H1 (cell line): ENCODE measurements around the gene NECTIN3. TPM values are rescaled to one million over a fixed set of nuclear protein-coding genes. Genes with fewer than 3 reads are reported as not detected.

Source experiments
- CTCF ChIA-PET: fragments of 300-600 bp; sonication (Branson Sonifier 250); formaldehyde crosslinking; loops from one replicate; lab custom pipeline; 2021; ENCODE audit not compliant: partially characterized antibody; lab: Charles Lee
- POLR2A ChIA-PET: fragments of 300-600 bp; sonication (Branson Sonifier 250); formaldehyde crosslinking; loops from one replicate; lab custom pipeline; 2021; ENCODE audit warnings: inconsistent platforms; ENCODE audit not compliant: partially characterized antibody; lab: Charles Lee
- DNase-seq, 2 experiments: peaks; one replicate each; pipeline versions ENCODE4 v3.0.0 to v3.0.0-alpha.2; 2010 to 2022; ENCODE audit warnings: low spot score in 2 of 2, low read depth in 1 of 2, mixed read lengths in 1 of 2
- FAIRE-seq: peaks from 2 replicates; lab custom pipeline; 2011; peaks lifted over from hg19 to GRCh38; lab: Jason Lieb, UNC
- H2AFZ ChIP-seq: 2 replicates; pipeline ENCODE4 v1.8.1; 2012; ENCODE audit warnings: low read length, inconsistent platforms
- H2AK5ac ChIP-seq: 2 replicates; pipeline ENCODE4 v1.6.1; 2013; ENCODE audit warnings: low read depth, low read length
- H2BK120ac ChIP-seq: replicated peaks from 2 replicates; pipeline ENCODE3; 2013; ENCODE audit warnings: low read depth, low read length, inconsistent platforms
- H2BK12ac ChIP-seq: 2 replicates; pipeline ENCODE4 v1.6.1; 2013; ENCODE audit warnings: low read depth, low read length
- H2BK15ac ChIP-seq: 2 replicates; pipeline ENCODE4 v1.6.1; 2013; ENCODE audit warnings: low read length
- H2BK20ac ChIP-seq: 2 replicates; pipeline ENCODE4 v1.6.1; 2013; ENCODE audit warnings: low read length
- H2BK5ac ChIP-seq: 2 replicates; pipeline ENCODE4 v1.6.1; 2013; ENCODE audit warnings: low read depth, low read length
- H3K14ac ChIP-seq: 2 replicates; pipeline ENCODE4 v1.6.1; 2013; ENCODE audit warnings: inconsistent platforms; ENCODE audit not compliant: insufficient read length
- H3K18ac ChIP-seq: 2 replicates; pipeline ENCODE4 v1.6.1; 2013; ENCODE audit warnings: low read length; ENCODE audit errors: extremely low read depth
- H3K23ac ChIP-seq: 2 replicates; pipeline ENCODE4 v1.6.1; 2013; ENCODE audit warnings: inconsistent platforms; ENCODE audit not compliant: insufficient read length
- H3K23me2 ChIP-seq: 2 replicates; pipeline ENCODE4 v1.6.1; 2013; ENCODE audit warnings: low read depth, low read length
- H3K27ac ChIP-seq: 2 replicates; pipeline ENCODE4 v1.6.1; 2011; ENCODE audit warnings: low read depth, low read length, inconsistent platforms
- H3K27me3 ChIP-seq, 4 experiments: replicated peaks in 1 of 4; 1 replicate in 1 of 4; 2 replicates in 3 of 4; pipeline versions ENCODE4 v1.6.1 to v1.8.1; 2011 to 2013; ENCODE audit warnings: low read length in 3 of 4, mild to moderate bottlenecking in 3 of 4, inconsistent platforms in 2 of 4, mixed read lengths in 2 of 4, moderate library complexity in 1 of 4; ENCODE audit not compliant: control insufficient read depth in 3 of 4, insufficient read depth in 3 of 4; ENCODE audit errors: extremely low read depth in 1 of 4
- H3K36me3 ChIP-seq, 4 experiments: 2 replicates each; pipeline versions ENCODE4 v1.6.1 to v1.8.1; 2011 to 2013; ENCODE audit warnings: mild to moderate bottlenecking in 4 of 4, low read length in 3 of 4, moderate library complexity in 2 of 4, control low read depth in 1 of 4, inconsistent platforms in 1 of 4; ENCODE audit not compliant: insufficient read depth in 4 of 4, control insufficient read depth in 2 of 4
- H3K4ac ChIP-seq: replicated peaks from 2 replicates; pipeline ENCODE3; 2013; ENCODE audit warnings: low read length, low read depth, mixed read lengths, inconsistent platforms; ENCODE audit not compliant: insufficient read length
- H3K4me1 ChIP-seq, 4 experiments: replicated peaks in 1 of 4; 1 replicate in 1 of 4; 2 replicates in 3 of 4; pipeline versions ENCODE4 v1.6.1 to v1.8.1; 2011 to 2013; ENCODE audit warnings: low read length in 3 of 4, inconsistent platforms in 2 of 4, mixed read lengths in 1 of 4; ENCODE audit not compliant: insufficient read depth in 4 of 4, control insufficient read depth in 3 of 4
- H3K4me2 ChIP-seq, 2 experiments: 2 replicates each; pipeline versions ENCODE4 v1.6.1 to v1.8.1; 2011 to 2013; ENCODE audit warnings: low read depth in 2 of 2, low read length in 2 of 2, control low read depth in 1 of 2, inconsistent platforms in 1 of 2, mild to moderate bottlenecking in 1 of 2; ENCODE audit not compliant: insufficient read depth in 1 of 2
- H3K4me3 ChIP-seq, 4 experiments: fragments of 200-600, 300-600 bp in 1 of 4; sonication (generic), shearing (Covaris generic), sonication (Bioruptor Twin) in 1 of 4; 2 replicates each; pipeline versions ENCODE4 v1.5.1 to v1.8.1; 2011 to 2016; ENCODE audit warnings: low read length in 4 of 4, low read depth in 3 of 4, control low read depth in 2 of 4, inconsistent platforms in 2 of 4, mild to moderate bottlenecking in 2 of 4, mixed read lengths in 1 of 4, moderate library complexity in 1 of 4; ENCODE audit not compliant: insufficient read depth in 2 of 4; ENCODE audit errors: extremely low read depth in 1 of 4
- H3K56ac ChIP-seq: replicated peaks from 2 replicates; pipeline ENCODE3; 2013; ENCODE audit warnings: low read depth, mild to moderate bottlenecking, mixed read lengths, low read length, inconsistent platforms; ENCODE audit not compliant: insufficient read length
- H3K79me1 ChIP-seq: 2 replicates; pipeline ENCODE4 v1.6.1; 2013; ENCODE audit warnings: low read depth, low read length, control low read depth
- H3K79me2 ChIP-seq, 2 experiments: 2 replicates each; pipeline versions ENCODE4 v1.6.1 to v1.8.1; 2012 to 2013; ENCODE audit warnings: low read length in 2 of 2, mild to moderate bottlenecking in 2 of 2, inconsistent platforms in 1 of 2; ENCODE audit not compliant: insufficient read depth in 2 of 2, control insufficient read depth in 1 of 2
- H3K9ac ChIP-seq, 4 experiments: replicated peaks in 1 of 4; 1 replicate in 1 of 4; 2 replicates in 3 of 4; pipeline versions ENCODE4 v1.6.1 to v1.8.1; 2011 to 2013; ENCODE audit warnings: low read depth in 3 of 4, low read length in 3 of 4, control low read depth in 2 of 4, mild to moderate bottlenecking in 2 of 4, moderate library complexity in 2 of 4, inconsistent platforms in 1 of 4; ENCODE audit errors: extremely low read depth in 1 of 4
- H3K9me3 ChIP-seq, 2 experiments: 2 replicates each; pipeline versions ENCODE4 v1.6.1 to v1.8.1; 2012 to 2013; ENCODE audit warnings: mild to moderate bottlenecking in 2 of 2, moderate library complexity in 2 of 2, control low read depth in 1 of 2, inconsistent platforms in 1 of 2, low read depth in 1 of 2, low read length in 1 of 2, mixed read lengths in 1 of 2; ENCODE audit not compliant: insufficient read depth in 2 of 2
- H4K20me1 ChIP-seq, 2 experiments: replicated peaks in 1 of 2; 2 replicates each; pipeline versions ENCODE3 to v1.8.1; 2011 to 2013; ENCODE audit warnings: inconsistent platforms in 2 of 2, low read length in 2 of 2, mild to moderate bottlenecking in 1 of 2; ENCODE audit not compliant: insufficient read depth in 2 of 2, control insufficient read depth in 1 of 2
- H4K5ac ChIP-seq: 2 replicates; pipeline ENCODE4 v1.6.1; 2013; ENCODE audit warnings: low read length, low read depth, mixed read lengths, inconsistent platforms; ENCODE audit not compliant: insufficient read length
- H4K8ac ChIP-seq: 2 replicates; pipeline ENCODE4 v1.8.0; 2013; ENCODE audit warnings: mild to moderate bottlenecking, moderate library complexity, low read length, inconsistent platforms; ENCODE audit not compliant: insufficient read depth; ENCODE audit errors: extremely low read depth
- H4K91ac ChIP-seq: replicated peaks from 2 replicates; pipeline ENCODE3; 2013; ENCODE audit warnings: low read length, mixed read lengths, inconsistent platforms; ENCODE audit not compliant: insufficient read length
- CHD2 ChIP-seq: IDR thresholded peaks from 2 replicates; pipeline ENCODE4 v1.6.1; 2012; ENCODE audit warnings: low read length, improper control_type of control experiment
- JUN ChIP-seq: IDR thresholded peaks from 2 replicates; pipeline ENCODE4 v1.6.1; 2011; ENCODE audit warnings: low read depth, mild to moderate bottlenecking, improper control_type of control experiment, low read length
- RBBP5 ChIP-seq: IDR thresholded peaks from 2 replicates; pipeline ENCODE4 v1.7.1; 2012; ENCODE audit warnings: low read depth, mild to moderate bottlenecking, inconsistent platforms, low read length, moderate library complexity, borderline replicate concordance
- SIRT6 ChIP-seq: IDR thresholded peaks from one replicate; pipeline ENCODE4 v1.7.1; 2012; ENCODE audit warnings: low read length, inconsistent platforms
- TBP ChIP-seq: IDR thresholded peaks from 2 replicates; pipeline ENCODE4 v1.6.1; 2011; ENCODE audit warnings: low read depth, low read length, improper control_type of control experiment
- TCF12 ChIP-seq: IDR thresholded peaks from 2 replicates; pipeline ENCODE4 v1.6.1; 2011; ENCODE audit warnings: low read depth, mild to moderate bottlenecking, low read length
- USF2 ChIP-seq: IDR thresholded peaks from 2 replicates; pipeline ENCODE4 v1.6.1; 2011; ENCODE audit warnings: low read length, improper control_type of control experiment
- polyA plus RNA-seq, 7 experiments: library from polyadenylated mRNA; depleted of rRNA in 3 of 7; stranded (reverse) in 5 of 7; unstranded in 2 of 7; fragments of >200 nt in 5 of 7; fragments of 200-250 nt in 2 of 7; gene quantifications; 1 replicate in 5 of 7; 2 replicates in 1 of 7; 4 replicates in 1 of 7; pipeline versions ENCODE4 v1.2.1 to v1.2.3, GENCODE V29; 2011 to 2013; ENCODE audit warnings: missing spikeins in 2 of 7, mixed read lengths in 2 of 7
- total RNA-seq: library from RNA; stranded (reverse); fragmentation: NEBNext Ultra II Directional; extraction: Animal tissue kit (Norgen Biotek cat#: 25700); gene quantifications from 2 replicates; pipeline ENCODE4 v1.2.1, GENCODE V29; 2021

Gene NECTIN3
- total and polyA plus RNA-seq, 2 of the 8 experiments (the other 6 are each of a cell fraction or from before 2014, with no cell fraction given): 13.6 to 50.6 TPM

- H3K27ac ChIP-seq: no peak overlapping the region
- H4K20me1 ChIP-seq: no peaks in the 10 kb centered on the region
- H3K9me3 ChIP-seq: peaks cover 0 to 3% of the 10 kb centered on the region in 2 experiments; a peak in 1 of 4 replicates
- no peak overlapping the region for H3K4me3 ChIP-seq
- no peak overlapping the region for H2BK5ac ChIP-seq
- H3K9ac ChIP-seq: no peak overlapping the region
- H3K36me3 ChIP-seq: no peaks in the 10 kb centered on the region
- H3K56ac ChIP-seq: no peak overlapping the region
- peaks cover 0 to 1% (median 0%) of the 10 kb centered on the region in 4 experiments; a peak in 1 of 7 replicates for H3K27me3 ChIP-seq
- no peak overlapping the region for H3K18ac ChIP-seq
- no peak overlapping the region for H3K4me2 ChIP-seq
- no peak overlapping the region for H4K8ac ChIP-seq
- peaks cover 0 to 2% (median 0%) of the 10 kb centered on the region in 4 experiments; a peak in 1 of 7 replicates for H3K4me1 ChIP-seq
- H4K91ac ChIP-seq: no peak overlapping the region
- no peak overlapping the region for H3K23ac ChIP-seq
- H4K5ac ChIP-seq: no peak overlapping the region
- no peak for FAIRE-seq
- H2AK5ac ChIP-seq: no peak overlapping the region
- ChIA-PET POLR2A (no interaction called here), CTCF (no interaction called here)
- H2BK20ac ChIP-seq: no peak overlapping the region
- no peak overlapping the region for H3K14ac ChIP-seq
- H3K4ac ChIP-seq: no peak overlapping the region
- no peaks in the 10 kb centered on the region for H3K79me2 ChIP-seq
- H2BK120ac ChIP-seq: no peak overlapping the region
- DNase-seq: no peak
- H2BK12ac ChIP-seq: no peak overlapping the region
- no peaks in the 10 kb centered on the region for H3K79me1 ChIP-seq
- no peaks in the 10 kb centered on the region for H3K23me2 ChIP-seq
- no peak for TF ChIP-seq USF2
- no peak for TF ChIP-seq TCF12
- no peak for TF ChIP-seq SIRT6
- no peak for TF ChIP-seq JUN
- no peak for TF ChIP-seq RBBP5
- no peak for TF ChIP-seq TBP
- TF ChIP-seq CHD2: no peak
- H2AFZ ChIP-seq: no peak overlapping the region
- no peak overlapping the region for H2BK15ac ChIP-seq
Measured at GRCh38 chr3:111227216-111227615, 155.6 kb downstream of the NECTIN3 start.
